NCI-H446 treated with DMSO at 0.1 percent for 48 hours (cell line): ENCODE data around the gene SLC2A13.
"Not testable (repeated sequence)": the region's sequence is repeated elsewhere in the genome, so short reads cannot be mapped to it uniquely, and the experiment has no call there.

Experiments
- DNase-seq: peaks from one replicate; lab custom pipeline; 2025; lab: John Stamatoyannopoulos, UW

The SLC2A13 gene

DNA sequence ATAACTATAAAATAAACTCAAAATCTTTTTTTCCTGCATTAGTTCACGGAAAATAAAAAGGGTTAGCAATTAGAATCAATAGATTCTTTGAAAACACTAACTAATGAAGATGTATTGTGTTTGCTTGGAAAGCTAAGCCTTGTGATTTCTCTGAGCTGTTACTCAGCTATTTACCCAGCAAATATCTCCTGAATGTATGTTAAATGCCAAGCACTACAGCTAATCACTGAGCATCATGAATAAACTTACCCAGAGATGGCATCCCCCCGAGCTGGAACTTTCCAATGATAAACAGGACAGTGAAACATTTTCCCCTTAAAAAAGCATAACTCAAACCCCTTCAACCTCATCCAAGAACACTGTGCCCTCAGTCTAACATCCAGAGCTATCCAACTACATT, 71.2 kb downstream of the SLC2A13 start:
- no peak for DNase-seq

DNA sequence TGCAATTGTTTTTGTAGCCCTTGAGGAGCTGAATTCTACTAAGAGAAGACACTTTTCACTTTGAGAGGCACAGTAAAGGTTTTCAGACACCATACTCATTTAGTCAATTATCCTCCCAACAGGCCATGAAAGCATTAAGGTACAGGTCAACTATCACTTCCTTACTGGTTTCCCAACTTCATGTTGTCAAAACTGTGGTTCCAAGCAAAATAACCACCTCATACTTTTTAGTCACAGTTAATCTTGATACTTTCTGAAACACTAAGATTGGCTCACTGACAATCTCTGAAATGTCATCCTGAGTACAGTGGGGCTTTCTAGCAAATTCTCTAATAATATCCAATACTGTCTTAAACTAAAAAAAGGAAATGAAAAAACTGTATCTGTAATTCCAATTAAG, 71.7 kb downstream of the SLC2A13 start:
- no peak for DNase-seq

DNA sequence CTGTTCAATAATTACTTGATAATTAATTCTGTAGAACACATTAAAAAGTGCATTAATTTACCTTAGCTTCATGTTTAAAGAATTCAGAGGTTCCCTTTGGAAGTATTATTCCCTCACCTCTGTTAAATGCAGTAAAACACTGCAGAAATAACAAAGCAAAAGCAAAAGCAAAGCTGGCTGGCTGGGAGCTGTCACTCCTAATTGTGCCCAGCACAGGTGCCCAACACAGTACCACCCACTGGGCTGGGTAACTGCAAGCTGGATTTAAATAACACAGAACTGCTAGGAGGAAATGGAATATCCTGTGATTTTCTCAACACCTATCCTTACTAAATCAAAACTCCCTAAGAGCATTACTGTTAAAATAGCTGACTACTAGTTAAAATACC, 72.6 kb downstream of the SLC2A13 start:
- no peak for DNase-seq

GRCh38 chr12:40032433-40033241, 73.2 kb downstream of the SLC2A13 start:
- no peak for DNase-seq

DNA sequence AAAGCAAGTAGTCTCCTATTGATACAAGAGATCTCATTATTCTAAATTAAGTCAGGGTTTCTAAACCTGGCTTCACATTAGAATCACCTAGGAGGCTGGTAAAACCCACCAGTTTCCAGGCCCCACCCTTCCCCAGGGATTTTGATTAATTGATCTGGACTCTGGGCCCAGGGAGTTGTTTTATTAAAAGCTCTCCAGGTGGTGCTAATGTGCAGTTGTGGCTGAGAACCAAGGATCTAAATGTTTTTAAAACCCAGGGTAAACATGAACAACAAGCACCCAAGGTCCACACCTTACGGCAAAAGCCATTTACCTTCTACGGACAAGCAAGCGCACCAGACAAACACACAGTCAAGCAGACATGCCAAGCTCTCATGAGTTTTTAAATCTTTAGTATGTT, 73.9 kb downstream of the SLC2A13 start:
- no peak for DNase-seq

- not testable (repeated sequence) for DNase-seq
Measured at GRCh38 chr12:40030970-40031369, 74.9 kb downstream of the SLC2A13 start.

- no peak for DNase-seq
Measured at GRCh38 chr12:40028296-40028695, 77.6 kb downstream of the SLC2A13 start.

- no peak for DNase-seq
Measured at GRCh38 chr12:40022850-40023249, 83.0 kb downstream of the SLC2A13 start.

DNA sequence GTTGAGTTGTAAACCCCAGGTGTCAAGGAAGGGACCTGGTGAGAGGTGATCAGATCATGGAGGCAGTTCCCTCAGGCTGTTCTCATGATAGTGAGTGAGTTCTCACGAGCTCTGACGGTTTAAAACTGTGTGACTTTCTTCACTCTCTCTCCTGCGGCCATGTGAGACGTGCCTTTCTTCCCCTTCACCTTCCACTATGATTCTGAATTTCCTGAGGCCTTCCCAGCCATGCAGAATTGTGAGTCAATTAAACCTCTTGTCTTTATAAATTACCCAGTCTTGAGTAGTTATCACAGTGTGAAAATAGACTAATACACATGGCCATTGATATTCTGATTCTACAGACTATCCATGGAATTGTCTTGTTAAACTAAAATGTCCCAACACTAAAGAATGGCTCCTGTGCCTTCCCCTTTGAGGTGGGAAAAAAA, 85.6 kb downstream of the SLC2A13 start:
- no peak for DNase-seq

GRCh38 chr12:40017488-40017887, 88.4 kb downstream of the SLC2A13 start:
- DNase-seq: no peak

GRCh38 chr12:40016980-40017379, 88.9 kb downstream of the SLC2A13 start:
- no peak for DNase-seq

DNA sequence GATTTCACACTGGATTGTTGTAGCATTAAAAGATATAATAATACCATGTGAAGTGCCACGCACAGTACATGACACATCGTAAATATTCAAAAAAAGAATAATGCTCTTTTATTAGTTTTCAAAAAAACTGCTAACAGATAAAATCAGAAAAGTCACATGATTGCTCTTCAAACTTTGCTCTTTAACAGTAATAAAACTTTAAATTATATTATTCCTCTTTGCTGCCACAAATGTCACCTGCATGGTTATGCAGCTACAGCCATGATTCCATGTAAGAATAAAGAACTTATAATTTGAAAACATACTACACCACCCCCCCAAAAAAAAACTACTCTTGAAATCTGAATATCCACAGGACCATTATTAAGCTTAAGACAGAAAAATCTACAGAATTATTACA, 90.0 kb downstream of the SLC2A13 start:
- DNase-seq: no peak

GRCh38 chr12:40015345-40015744, 90.5 kb downstream of the SLC2A13 start:
- DNase-seq: no peak

GRCh38 chr12:40013847-40014246, 92.0 kb downstream of the SLC2A13 start:
- DNase-seq: no peak

DNA sequence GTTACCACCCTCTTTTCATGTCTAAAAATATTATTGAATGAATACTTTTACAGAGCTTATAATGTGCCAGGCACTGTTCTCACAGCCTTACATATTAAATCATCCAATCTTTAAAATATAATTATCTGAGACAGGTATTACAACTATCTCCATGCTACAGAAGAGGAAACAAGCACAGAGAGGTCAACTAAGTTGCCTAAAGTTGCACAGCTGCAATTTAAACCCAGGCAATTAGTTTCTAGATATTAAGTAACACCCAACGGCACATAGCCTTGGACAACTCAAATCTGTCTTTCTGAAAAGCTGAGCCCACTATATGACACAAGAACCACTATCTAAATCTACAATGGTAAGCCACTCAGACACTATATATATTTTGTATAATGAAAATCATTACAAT, 92.6 kb downstream of the SLC2A13 start:
- DNase-seq: no peak

GRCh38 chr12:40012711-40013110, 93.2 kb downstream of the SLC2A13 start:
- DNase-seq: no peak

DNA sequence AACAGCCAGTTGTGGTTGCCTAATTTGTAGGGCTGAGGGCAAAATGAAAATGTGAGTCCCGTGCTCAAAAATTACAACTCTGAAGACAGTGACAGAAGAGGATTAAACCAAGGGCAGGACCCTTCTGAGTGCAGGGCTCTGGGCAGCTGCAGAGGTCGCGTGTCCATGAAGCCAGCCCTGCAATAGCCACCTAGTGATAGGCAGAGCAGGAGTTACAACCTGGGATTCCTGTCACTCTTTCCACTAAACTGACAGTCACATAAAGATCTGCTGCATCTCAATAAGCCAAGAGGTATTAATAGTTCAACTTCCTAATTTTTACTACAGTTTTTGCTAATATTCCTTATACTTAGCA, 94.1 kb downstream of the SLC2A13 start:
- DNase-seq: no peak

- DNase-seq: peak; percentile 48
Measured at GRCh38 chr12:40010899-40011774, 94.7 kb downstream of the SLC2A13 start.

GRCh38 chr12:40002178-40003169, 103.4 kb downstream of the SLC2A13 start:
- DNase-seq: no peak

DNA sequence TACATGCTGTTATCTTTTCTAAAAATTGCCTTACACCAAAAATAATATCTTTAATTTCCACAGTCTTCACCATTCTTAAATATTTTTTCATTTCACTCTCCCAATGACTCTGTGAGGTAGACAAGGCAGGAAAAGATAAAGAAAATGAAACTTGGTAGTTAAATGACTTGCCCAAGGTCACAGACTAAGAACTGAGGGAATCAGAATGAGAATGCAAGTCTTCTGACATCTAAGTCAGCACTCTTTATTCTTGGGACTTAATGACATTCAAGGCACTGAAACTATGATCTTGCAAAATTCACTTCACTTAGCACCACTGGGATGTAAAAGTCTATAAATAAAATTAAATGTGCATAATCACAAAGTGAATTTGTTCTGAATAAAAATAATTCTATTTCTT, 104.5 kb downstream of the SLC2A13 start:
- DNase-seq: no peak

DNA sequence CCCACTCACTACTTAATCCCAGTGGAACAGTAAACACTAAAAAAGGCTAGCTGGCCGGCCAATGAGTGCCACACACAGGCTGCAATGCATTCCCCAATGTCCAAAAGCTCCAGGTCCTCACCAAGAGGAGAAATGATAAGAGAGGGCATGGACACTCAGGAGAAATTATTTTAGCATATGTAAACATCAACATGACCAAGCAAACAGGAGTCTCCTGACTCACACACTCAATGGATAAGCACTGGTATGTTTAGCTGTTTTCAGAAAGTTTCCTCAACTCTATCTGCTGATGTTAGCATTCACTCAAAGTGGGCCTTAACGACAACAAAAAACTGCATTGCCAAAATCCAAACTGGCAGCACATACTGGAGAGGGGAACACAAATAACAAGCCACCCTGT, 105.0 kb downstream of the SLC2A13 start:
- no peak for DNase-seq

DNA sequence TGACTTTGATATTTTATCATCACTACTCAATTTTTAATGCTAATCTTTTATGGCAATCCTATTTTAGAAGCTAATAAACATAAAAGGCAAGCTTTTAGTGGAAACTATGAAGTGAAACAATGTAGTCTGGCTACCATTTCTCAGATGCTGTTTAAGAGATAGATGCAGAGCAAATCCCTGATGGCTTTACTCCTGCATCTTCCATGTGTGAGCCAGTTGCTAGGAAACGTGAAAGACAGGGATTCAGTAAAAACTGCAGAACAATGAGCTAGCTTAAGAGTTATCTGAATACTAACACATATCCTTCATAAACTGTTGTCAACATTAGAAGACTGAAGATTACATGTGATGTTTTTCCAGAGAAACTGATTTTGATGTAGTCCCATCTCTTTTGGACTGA, 112.6 kb downstream of the SLC2A13 start:
- no peak for DNase-seq
